Muscle of leg (tissue), 11 donors: ENCODE measurements around the gene ARHGEF28. TPM values are rescaled to one million over a fixed set of nuclear protein-coding genes. Genes with fewer than 3 reads are reported as not detected.
A peak's percentile ranks its signal among the peaks of the same experiment; 100 is the strongest.

Source experiments
- DNase-seq: peaks from one replicate; pipeline ENCODE4 v3.0.0; 2013
- H3K27ac ChIP-seq: one replicate; pipeline ENCODE4 v1.5.1; 2013; ENCODE audit warnings: mild to moderate bottlenecking, low read length, control low read depth
- H3K27me3 ChIP-seq: one replicate; pipeline ENCODE4 v1.6.1; 2013; ENCODE audit warnings: low read length; ENCODE audit not compliant: control insufficient read depth, insufficient read depth
- H3K36me3 ChIP-seq: one replicate; pipeline ENCODE4 v1.6.1; 2013; ENCODE audit warnings: low read length; ENCODE audit not compliant: control insufficient read depth, insufficient read depth
- H3K4me1 ChIP-seq: one replicate; pipeline ENCODE4 v1.6.1; 2013; ENCODE audit warnings: low read length; ENCODE audit not compliant: control insufficient read depth, insufficient read depth
- H3K4me3 ChIP-seq: one replicate; pipeline ENCODE4 v1.5.1; 2013; ENCODE audit warnings: low read length, control low read depth
- H3K9me3 ChIP-seq: replicated peaks from 2 replicates; pipeline ENCODE4 v1.6.1; 2013; ENCODE audit warnings: low read depth, low read length; ENCODE audit not compliant: control insufficient read depth
- WGBS: methylation state at CpG from one replicate; pipeline ENCODE4 v1.1.5; 2013; ENCODE audit warnings: missing lambda C conversion rate; ENCODE audit not compliant: insufficient coverage; 5-methylcytosine and 5-hydroxymethylcytosine counted together
- polyA plus RNA-seq, 8 donors: library from polyadenylated mRNA; unstranded; fragments of 120-200 nt; gene quantifications; one replicate each; pipeline versions ENCODE4 v1.2.1 to v1.2.3, GENCODE V29; 2013; ENCODE audit warnings: inconsistent platforms in 1 of 8, low replicate concordance in 1 of 8; ENCODE audit not compliant: insufficient read length in 8 of 8, insufficient read depth in 1 of 8
- total RNA-seq: library from RNA; stranded (reverse); fragments of 120-200 nt; gene quantifications from one replicate; pipeline ENCODE4 v1.2.4, GENCODE V29; 2013

The ARHGEF28 gene
- total and polyA plus RNA-seq, 9 donors: 1.6 to 5.1 (median 3.4) TPM

DNA sequence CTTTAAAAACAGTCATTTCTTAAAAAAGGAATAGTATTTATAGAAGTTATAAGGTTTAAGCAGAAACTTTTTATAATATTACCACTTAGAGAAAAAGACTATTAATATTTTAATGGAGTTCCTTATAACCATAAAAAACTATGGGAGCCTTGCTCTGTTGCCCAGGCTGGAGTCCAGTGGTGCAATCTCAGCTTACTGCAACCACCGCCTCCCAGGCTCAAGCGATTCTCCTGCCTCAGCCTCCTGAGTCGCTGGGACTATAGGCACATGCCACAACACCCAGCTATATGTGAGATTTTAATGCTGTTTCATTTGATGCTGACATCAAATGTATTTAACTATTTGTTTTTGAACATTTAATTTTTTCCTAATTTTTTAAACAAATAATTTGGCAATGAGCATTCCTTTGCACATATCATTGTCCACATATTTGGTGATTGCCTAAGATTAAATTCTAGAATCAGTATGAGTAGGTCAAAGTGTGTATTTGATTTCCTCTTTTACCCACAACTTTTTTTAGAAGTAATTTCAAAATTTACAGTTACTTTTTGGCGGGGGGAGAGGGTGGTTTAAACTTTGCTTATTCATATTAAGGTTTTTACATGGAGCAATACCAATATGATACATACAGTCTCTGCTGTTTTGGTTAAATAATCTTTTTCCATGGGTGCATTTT lies 235.5 kb downstream of the ARHGEF28 start:
- H3K4me3 ChIP-seq: no peak overlapping the region
- H3K36me3 ChIP-seq: no peaks in the 10 kb centered on the region
- WGBS: no CpG with 5 or more reads among the region's 4 CpGs
- no peak overlapping the region for H3K27ac ChIP-seq
- no peak for DNase-seq
- no peaks in the 10 kb centered on the region for H3K4me1 ChIP-seq
- peaks cover 2% of the 10 kb centered on the region for H3K27me3 ChIP-seq
- H3K9me3 ChIP-seq: no peaks in the 10 kb centered on the region

DNA sequence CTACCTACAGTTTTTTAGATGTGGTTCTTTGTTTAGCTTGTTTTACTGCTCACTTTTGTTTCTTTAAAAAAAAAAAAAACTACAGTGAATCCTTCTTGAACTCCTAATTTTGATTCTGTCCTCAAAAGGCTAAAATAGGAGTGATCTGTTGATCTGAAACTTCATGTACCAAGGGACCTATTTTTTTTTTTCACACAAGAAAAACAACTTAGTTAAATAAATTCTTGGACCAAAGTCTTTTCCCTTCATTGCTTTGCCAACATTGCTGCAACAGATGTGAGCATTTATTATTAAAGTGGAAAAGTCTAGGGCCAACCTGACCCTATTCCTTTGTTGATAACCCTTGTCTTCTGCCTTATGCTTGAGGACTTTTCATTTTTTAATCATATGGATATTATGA lies 236.8 kb downstream of the ARHGEF28 start:
- H3K4me3 ChIP-seq: no peak overlapping the region
- peak; percentile 17 for DNase-seq
- H3K27me3 ChIP-seq: peaks cover 2% of the 10 kb centered on the region
- no peak overlapping the region for H3K27ac ChIP-seq
- H3K36me3 ChIP-seq: no peaks in the 10 kb centered on the region
- no peaks in the 10 kb centered on the region for H3K9me3 ChIP-seq
- peaks cover under 1% of the 10 kb centered on the region for H3K4me1 ChIP-seq

- no CpG with 5 or more reads among the region's 3 CpGs for WGBS
Observed at GRCh38 chr5:73863876-73864275, 237.9 kb downstream of the ARHGEF28 start.

GRCh38 chr5:73865315-73865714 lies 239.3 kb downstream of the ARHGEF28 start:
- H3K27me3 ChIP-seq: no peaks in the 10 kb centered on the region
- H3K9me3 ChIP-seq: no peaks in the 10 kb centered on the region
- DNase-seq: no peak
- H3K4me3 ChIP-seq: no peak overlapping the region
- 60% methylated on average over 1 of the region's 1 CpG for WGBS
- peaks cover 2% of the 10 kb centered on the region for H3K4me1 ChIP-seq
- H3K36me3 ChIP-seq: no peaks in the 10 kb centered on the region
- no peak overlapping the region for H3K27ac ChIP-seq

More at GRCh38 chr5:73863876-73864275, 237.9 kb downstream of the ARHGEF28 start:
- no peak overlapping the region for H3K4me3 ChIP-seq
- no peaks in the 10 kb centered on the region for H3K36me3 ChIP-seq
- peaks cover 2% of the 10 kb centered on the region for H3K4me1 ChIP-seq
- no peaks in the 10 kb centered on the region for H3K9me3 ChIP-seq
- H3K27me3 ChIP-seq: peaks cover under 1% of the 10 kb centered on the region
- no peak for DNase-seq
- no peak overlapping the region for H3K27ac ChIP-seq

- Histone ChIP-seq H3K36me3 (no peaks in the 10 kb centered on the region), H3K4me1 (peaks cover 2% of the 10 kb centered on the region), H3K4me3 (no peak overlapping the region), H3K27me3 (no peaks in the 10 kb centered on the region), H3K9me3 (no peaks in the 10 kb centered on the region), H3K27ac (no peak overlapping the region)
- 82% methylated on average over 2 of the region's 5 CpGs for WGBS
- peak; percentile 29 for DNase-seq
Observed at GRCh38 chr5:73867345-73868335, 241.6 kb downstream of the ARHGEF28 start.

- no peak for DNase-seq
- 90% methylated on average over 2 of the region's 7 CpGs for WGBS
- Histone ChIP-seq H3K27ac (no peak overlapping the region), H3K9me3 (no peaks in the 10 kb centered on the region), H3K27me3 (no peaks in the 10 kb centered on the region), H3K4me1 (no peaks in the 10 kb centered on the region), H3K36me3 (no peaks in the 10 kb centered on the region), H3K4me3 (no peak overlapping the region)
Observed at GRCh38 chr5:73883646-73884045, 257.6 kb downstream of the ARHGEF28 start.

DNA sequence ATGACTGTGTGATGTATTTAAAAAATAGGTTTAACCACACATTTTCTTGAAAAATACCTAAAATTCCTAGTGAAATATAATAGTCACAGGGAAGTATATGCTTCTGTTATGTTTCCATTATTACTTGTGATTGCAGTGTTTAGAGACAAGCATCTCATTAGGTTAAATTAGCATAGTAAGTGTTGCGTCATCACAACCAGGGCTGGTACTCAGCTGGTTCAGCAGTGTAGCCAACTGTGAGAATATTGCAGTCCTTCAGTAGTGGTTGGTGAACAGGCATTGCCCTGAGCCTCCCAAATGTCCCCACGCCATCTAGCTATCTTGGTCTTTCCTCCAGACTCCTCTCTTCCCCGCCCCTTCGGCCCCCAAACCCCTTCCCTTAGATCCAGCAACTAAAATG lies 261.7 kb downstream of the ARHGEF28 start:
- H3K36me3 ChIP-seq: no peaks in the 10 kb centered on the region
- no peak overlapping the region for H3K4me3 ChIP-seq
- no peaks in the 10 kb centered on the region for H3K27me3 ChIP-seq
- no CpG with 5 or more reads among the region's 4 CpGs for WGBS
- no peaks in the 10 kb centered on the region for H3K9me3 ChIP-seq
- H3K4me1 ChIP-seq: no peaks in the 10 kb centered on the region
- H3K27ac ChIP-seq: no peak overlapping the region
- DNase-seq: no peak

GRCh38 chr5:73890569-73890968 lies 264.6 kb downstream of the ARHGEF28 start:
- DNase-seq: no peak
- 79% methylated on average over 2 of the region's 4 CpGs for WGBS
- Histone ChIP-seq H3K4me3 (no peak overlapping the region), H3K4me1 (no peaks in the 10 kb centered on the region), H3K9me3 (no peaks in the 10 kb centered on the region), H3K27me3 (no peaks in the 10 kb centered on the region), H3K27ac (no peak overlapping the region), H3K36me3 (no peaks in the 10 kb centered on the region)

GRCh38 chr5:73892218-73892617 lies 266.2 kb downstream of the ARHGEF28 start:
- DNase-seq: no peak
- H3K27ac ChIP-seq: no peak overlapping the region
- H3K27me3 ChIP-seq: no peaks in the 10 kb centered on the region
- no peak overlapping the region for H3K4me3 ChIP-seq
- H3K36me3 ChIP-seq: no peaks in the 10 kb centered on the region
- H3K4me1 ChIP-seq: no peaks in the 10 kb centered on the region
- no peaks in the 10 kb centered on the region for H3K9me3 ChIP-seq
- 70% methylated on average over 5 of the region's 6 CpGs for WGBS

DNA sequence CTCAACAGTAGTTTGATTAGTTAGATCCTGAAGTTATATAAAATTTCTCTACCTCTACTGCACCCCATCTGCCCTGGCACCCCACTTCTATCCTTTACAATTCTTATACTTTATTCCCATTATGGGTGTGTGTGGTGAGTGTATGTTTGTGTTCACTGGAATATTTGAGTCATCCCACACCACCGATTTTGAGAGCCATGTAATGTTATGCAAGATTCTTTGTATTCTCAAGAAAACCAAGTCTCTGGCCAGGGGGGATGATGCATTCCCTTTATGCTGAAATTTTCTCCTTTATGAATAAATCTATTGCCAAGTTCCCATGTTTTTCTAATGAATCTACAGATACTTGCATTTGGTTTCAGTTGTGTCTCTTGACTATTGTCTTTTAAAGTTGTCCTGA lies 266.8 kb downstream of the ARHGEF28 start:
- no peaks in the 10 kb centered on the region for H3K9me3 ChIP-seq
- DNase-seq: no peak
- H3K36me3 ChIP-seq: no peaks in the 10 kb centered on the region
- WGBS: no CpG with 5 or more reads among the region's 1 CpG
- H3K27ac ChIP-seq: no peak overlapping the region
- H3K4me1 ChIP-seq: no peaks in the 10 kb centered on the region
- H3K27me3 ChIP-seq: no peaks in the 10 kb centered on the region
- H3K4me3 ChIP-seq: no peak overlapping the region
